IMR-90 (cell line): ENCODE results near the gene H6PD. TPM values are rescaled to one million over a fixed set of nuclear protein-coding genes. Genes with fewer than 3 reads are reported as not detected.

Experiments used
- ATAC-seq: fragments of 200-7000 bp; cut with Tn5 transposase; 2 replicates; pipeline ENCODE4 v1.9.1; 2020; ENCODE audit warnings: low read depth, mild to moderate bottlenecking, moderate library complexity
- BruUV-seq: library from RNA; stranded (reverse); fragments of 400-500 nt; replicated peaks from 2 replicates; lab custom pipeline; 2021; lab: Mats Ljungman, UMichigan
- CTCF ChIA-PET: fragments of 300-600 bp; formaldehyde crosslinking; extraction: SDS; loops from one replicate; lab custom pipeline; 2021; ENCODE audit warnings: antibody characterized with exemption; lab: Yijun Ruan, JAX
- POLR2A ChIA-PET: fragments of 300-600 bp; sonication (Branson Sonifier 250); formaldehyde crosslinking; loops from one replicate; lab custom pipeline; 2022; ENCODE audit warnings: antibody characterized with exemption; ENCODE audit not compliant: unreplicated experiment; lab: Charles Lee
- DNase-seq: peaks from one replicate; pipeline ENCODE4 v3.0.0; 2013
- H2AFZ ChIP-seq: replicated peaks from 2 replicates; pipeline ENCODE3; 2013; ENCODE audit warnings: low read length, mild to moderate bottlenecking; ENCODE audit not compliant: poor library complexity
- H2AK5ac ChIP-seq: 2 replicates; pipeline ENCODE4 v1.6.1; 2013; ENCODE audit warnings: low read depth, low read length, inconsistent platforms
- H2AK9ac ChIP-seq: replicated peaks from 2 replicates; pipeline ENCODE3; 2013; ENCODE audit warnings: mild to moderate bottlenecking, low read depth, low read length, moderate library complexity; ENCODE audit not compliant: poor library complexity
- H2BK120ac ChIP-seq: 2 replicates; pipeline ENCODE4 v1.6.1; 2013; ENCODE audit warnings: low read depth, low read length, inconsistent platforms
- H2BK15ac ChIP-seq: 3 replicates; pipeline ENCODE4 v1.6.1; 2013; ENCODE audit warnings: low read depth, low read length, inconsistent platforms
- H2BK20ac ChIP-seq: 2 replicates; pipeline ENCODE4 v1.6.1; 2013; ENCODE audit warnings: low read depth, mild to moderate bottlenecking, inconsistent platforms, low read length, moderate library complexity
- H2BK5ac ChIP-seq: 2 replicates; pipeline ENCODE4 v1.6.1; 2013; ENCODE audit warnings: mild to moderate bottlenecking, low read depth, low read length, inconsistent platforms; ENCODE audit not compliant: poor library complexity, severe bottlenecking
- H3K14ac ChIP-seq: replicated peaks from 2 replicates; pipeline ENCODE4 v1.6.1; 2013; ENCODE audit warnings: low read depth, low read length, inconsistent platforms
- H3K18ac ChIP-seq: 2 replicates; pipeline ENCODE4 v1.6.1; 2013; ENCODE audit warnings: low read depth, low read length, control low read depth
- H3K23ac ChIP-seq: 2 replicates; pipeline ENCODE4 v1.6.1; 2013; ENCODE audit warnings: low read depth, low read length, inconsistent platforms
- H3K27ac ChIP-seq: 2 replicates; pipeline ENCODE4 v1.5.1; 2013; ENCODE audit warnings: mild to moderate bottlenecking, control low read depth, low read length; ENCODE audit not compliant: insufficient read depth
- H3K27me3 ChIP-seq: 2 replicates; pipeline ENCODE4 v1.6.1; 2013; ENCODE audit warnings: low read length; ENCODE audit not compliant: control insufficient read depth, insufficient read depth
- H3K36me3 ChIP-seq: 2 replicates; pipeline ENCODE4 v1.6.1; 2013; ENCODE audit warnings: low read length, mixed read lengths; ENCODE audit not compliant: control insufficient read depth, insufficient read depth
- H3K4ac ChIP-seq: 2 replicates; pipeline ENCODE4 v1.6.1; 2013; ENCODE audit warnings: low read depth, low read length, inconsistent platforms
- H3K4me1 ChIP-seq: 2 replicates; pipeline ENCODE4 v1.6.1; 2013; ENCODE audit warnings: low read length, mixed read lengths; ENCODE audit not compliant: control insufficient read depth, insufficient read depth
- H3K4me2 ChIP-seq: 2 replicates; pipeline ENCODE4 v1.6.1; 2013; ENCODE audit warnings: low read depth, mild to moderate bottlenecking, control low read depth, low read length, moderate library complexity
- H3K4me3 ChIP-seq: 2 replicates; pipeline ENCODE4 v1.5.1; 2013; ENCODE audit warnings: low read depth, mild to moderate bottlenecking, control low read depth, low read length, moderate library complexity; ENCODE audit not compliant: insufficient read depth
- H3K56ac ChIP-seq: 2 replicates; pipeline ENCODE4 v1.6.1; 2013; ENCODE audit warnings: low read length, inconsistent platforms; ENCODE audit not compliant: insufficient read depth; ENCODE audit errors: extremely low read depth
- H3K79me1 ChIP-seq, 2 experiments: 2 replicates each; pipeline ENCODE4 v1.6.1; 2013; ENCODE audit warnings: low read length in 2 of 2, inconsistent platforms in 1 of 2, low read depth in 1 of 2
- H3K9ac ChIP-seq: 2 replicates; pipeline ENCODE4 v1.6.1; 2013; ENCODE audit warnings: low read depth, low read length, control low read depth
- H3K9me1 ChIP-seq: 2 replicates; pipeline ENCODE4 v1.6.1; 2013; ENCODE audit warnings: low read length, inconsistent platforms; ENCODE audit not compliant: insufficient read depth
- H3K9me3 ChIP-seq: 2 replicates; pipeline ENCODE4 v1.6.1; 2013; ENCODE audit warnings: low read length; ENCODE audit not compliant: control insufficient read depth, insufficient read depth
- H4K20me1 ChIP-seq: 2 replicates; pipeline ENCODE4 v1.6.1; 2013; ENCODE audit warnings: low read length, inconsistent platforms; ENCODE audit not compliant: insufficient read depth
- H4K5ac ChIP-seq: 2 replicates; pipeline ENCODE4 v1.6.1; 2013; ENCODE audit warnings: mild to moderate bottlenecking, low read depth, low read length, control low read depth
- H4K8ac ChIP-seq, 2 experiments: 2 replicates each; pipeline ENCODE4 v1.6.1; 2013; ENCODE audit warnings: low read depth in 2 of 2, low read length in 2 of 2, control low read depth in 1 of 2, inconsistent platforms in 1 of 2
- H4K91ac ChIP-seq: 2 replicates; pipeline ENCODE4 v1.6.1; 2013; ENCODE audit warnings: low read depth, low read length, inconsistent platforms; ENCODE audit not compliant: insufficient read depth
- CEBPB ChIP-seq: IDR thresholded peaks from 2 replicates; pipeline ENCODE4 v1.6.1; 2012; ENCODE audit warnings: low read depth, low read length, improper control_type of control experiment
- CTCF ChIP-seq: conservative IDR thresholded peaks from 2 replicates; pipeline ENCODE4 v1.5.1; 2012; ENCODE audit warnings: mild to moderate bottlenecking, low read depth, low read length, improper control_type of control experiment
- MAFK ChIP-seq: IDR thresholded peaks from 2 replicates; pipeline ENCODE4 v1.6.1; 2012; ENCODE audit warnings: low read depth, low read length, improper control_type of control experiment
- NFE2L2 ChIP-seq: fragments of 150-350 bp; IDR thresholded peaks from 2 replicates; pipeline ENCODE4 v1.6.1; 2016; ENCODE audit warnings: low read depth, mild to moderate bottlenecking, low read length
- POLR2A ChIP-seq: IDR thresholded peaks from 2 replicates; pipeline ENCODE4 v1.6.1; 2012; ENCODE audit warnings: mild to moderate bottlenecking, low read depth, low read length
- SMC3 ChIP-seq: fragments of 150-350 bp; IDR thresholded peaks from 2 replicates; pipeline ENCODE4 v1.6.1; 2016; ENCODE audit warnings: low read depth, mild to moderate bottlenecking, antibody characterized with exemption, low read length, moderate library complexity
- USF2 ChIP-seq: fragments of 150-350 bp; IDR thresholded peaks from 2 replicates; pipeline ENCODE4 v1.6.1; 2017; ENCODE audit warnings: mild to moderate bottlenecking, antibody characterized with exemption, low read length, low read depth
- whole genome bisulfite sequencing, 2 experiments: methylation state at CpG; one replicate each; pipeline versions ENCODE4 v1.1.5 to v1.1.7; 2013; ENCODE audit warnings: missing lambda C conversion rate in 2 of 2; ENCODE audit not compliant: insufficient read length in 1 of 2; ENCODE audit errors: extremely low coverage in 2 of 2; 5-methylcytosine and 5-hydroxymethylcytosine counted together
- dilution Hi-C: fragments of 300-500 bp; cut with HindIII; formaldehyde crosslinking; loops from one replicate; pipeline ENCODE4 v1.14.3; 2018; ENCODE audit warnings: low sequenced_read_pairs; ENCODE audit not compliant: unreplicated experiment
- in situ Hi-C: fragments of 300-500 bp; cut with MboI; formaldehyde crosslinking; loops from 3 replicates; pipeline ENCODE4 v1.14.3; 2019; ENCODE audit warnings: low sequenced_read_pairs, inconsistent platforms, mixed read lengths
- intact Hi-C: fragments of 100-400 bp; cut with micrococcal nuclease; formaldehyde crosslinking; loops from 2 replicates; pipeline ENCODE4 v1.10.0; 2022
- polyA plus RNA-seq, 3 experiments: library from polyadenylated mRNA; depleted of rRNA; stranded (reverse); fragments of >200 nt; gene quantifications; 2 replicates each; pipeline ENCODE4 v1.2.3, GENCODE V29; 2012; ENCODE audit warnings: low replicate concordance in 1 of 3
- total RNA-seq: library from RNA; depleted of rRNA; stranded (reverse); fragments of >200 nt; gene quantifications from 2 replicates; pipeline ENCODE4 v1.2.3, GENCODE V29; 2012

H6PD gene
- total and polyA plus RNA-seq, 2 of the 4 experiments (the other 2 are of a cell fraction) = 9.3 to 22.1 TPM

GRCh38 chr1:9308236-9308785 lies 73.7 kb downstream of the H6PD start:
- Histone ChIP-seq H2BK5ac (no peak overlapping the region), H3K4me1 (peaks cover 6% of the 10 kb centered on the region), H2BK20ac (no peak overlapping the region), H3K14ac (no peak overlapping the region), H3K79me1 (peaks cover 27 to 93% of the 10 kb centered on the region in 2 experiments), H3K9me3 (no peaks in the 10 kb centered on the region), H2AK5ac (no peak overlapping the region), H4K91ac (no peak overlapping the region), H4K8ac (no peak overlapping the region), H2AK9ac (no peak overlapping the region), H3K56ac (no peak overlapping the region), H3K9ac (no peak overlapping the region), H2BK15ac (no peak overlapping the region), H3K36me3 (no peaks in the 10 kb centered on the region), H3K18ac (no peak overlapping the region), H3K9me1 (peaks cover 30% of the 10 kb centered on the region), H3K23ac (no peak overlapping the region), H2AFZ (no peak overlapping the region), H3K4me3 (no peak overlapping the region), H4K5ac (no peak overlapping the region), H3K4ac (no peak overlapping the region), H3K4me2 (no peak overlapping the region), H3K27me3 (no peaks in the 10 kb centered on the region), H4K20me1 (peaks cover 97% of the 10 kb centered on the region), H3K27ac (no peak overlapping the region), H2BK120ac (no peak overlapping the region)
- ATAC-seq = no peak
- BruUV-seq = no TSS peak
- no peak for DNase-seq
- dilution Hi-C loops (no loop called here), intact Hi-C loops (no loop called here), in situ Hi-C loops (no loop called here)
- ChIA-PET CTCF (no interaction called here), POLR2A (no interaction called here)
- TF ChIP-seq MAFK (no peak), POLR2A (no peak), CTCF (no peak), SMC3 (no peak), NFE2L2 (no peak), CEBPB (no peak), USF2 (no peak)
- WGBS, 2 experiments = 86% methylated on average over 2 of the region's 9 CpGs; no CpG with 5 or more reads in 1 of the 2 experiments
